Stimulated activated CD4-positive, alpha-beta T cell treated with anti-CD3 and anti-CD28 coated beads, Interleukin-15, amount 100 ng/mL, for 1 hour (primary cell): Measurements from ENCODE around the gene TRIM5.
"Not testable (repeated sequence)": the region's sequence is repeated elsewhere in the genome, so short reads cannot be mapped to it uniquely, and the experiment has no call there.

Experiments used
- DNase-seq, 2 donors: peaks; one replicate each; pipeline ENCODE4 v3.0.0-alpha.2; 2020; ENCODE audit warnings: low read depth in 1 of 2, low spot score in 1 of 2

TRIM5 gene

GRCh38 chr11:5684646-5685362, at the start of gene TRIM5:
TSS of gene TRIM5 (minus strand) at chr11:5685074. CDS start at chr11:5680177, 4,897 bp downstream.
- peak; percentile 50 to 54 for DNase-seq

DNA sequence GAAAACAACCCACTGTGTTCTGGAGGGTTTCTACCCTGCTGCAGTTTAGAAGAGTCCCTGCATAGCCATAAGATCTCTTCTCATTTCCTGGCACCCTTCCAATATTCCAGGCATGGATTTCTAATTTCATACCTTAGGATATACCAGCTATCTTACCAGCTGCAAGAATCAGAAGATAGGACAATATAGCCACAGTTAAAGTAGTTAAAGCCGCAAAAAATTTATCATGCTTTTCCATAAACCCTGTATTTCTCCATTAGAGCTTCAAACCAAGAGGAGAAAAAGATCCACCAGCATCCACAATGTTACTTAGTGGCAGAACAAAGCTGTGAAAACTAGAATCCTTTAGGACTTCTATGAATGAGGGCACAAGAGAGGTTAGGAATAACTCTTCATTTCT, 42.8 kb upstream of the TRIM5 start:
- no peak for DNase-seq

DNA sequence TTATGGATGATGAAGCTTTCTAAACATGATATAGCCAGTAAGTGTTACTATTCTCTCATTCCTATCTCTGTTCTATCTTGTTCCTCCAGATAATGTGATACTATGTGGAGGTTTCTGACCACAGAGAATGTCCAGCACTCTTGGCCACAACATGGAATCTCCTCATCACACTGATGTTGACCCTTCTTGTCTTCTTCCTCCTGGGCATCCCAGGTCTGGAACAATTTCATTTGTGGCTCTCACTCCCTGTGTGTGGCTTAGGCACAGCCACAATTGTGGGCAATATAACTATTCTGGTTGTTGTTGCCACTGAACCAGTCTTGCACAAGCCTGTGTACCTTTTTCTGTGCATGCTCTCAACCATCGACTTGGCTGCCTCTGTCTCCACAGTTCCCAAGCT, 41.5 kb upstream of the TRIM5 start:
- DNase-seq, result no peak

DNA sequence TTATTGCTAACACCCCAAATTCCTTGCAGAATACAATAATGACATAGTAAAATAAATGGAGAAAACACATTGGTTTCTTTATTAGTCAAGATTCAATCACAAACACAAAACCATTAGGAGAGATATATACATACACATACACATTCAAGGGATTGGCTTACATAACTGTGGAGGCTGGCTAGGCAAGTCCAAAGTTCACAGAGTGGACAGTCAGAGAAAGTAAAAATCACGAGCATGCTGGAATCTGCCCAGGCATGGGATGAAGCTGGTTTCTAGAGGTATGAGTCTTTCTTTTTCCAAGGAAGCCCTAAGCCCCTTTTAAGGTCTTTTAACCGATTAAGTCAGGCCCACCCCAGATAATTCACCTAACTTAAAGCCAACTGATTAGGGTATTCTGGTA, 37.7 kb upstream of the TRIM5 start:
- no peak for DNase-seq

DNA sequence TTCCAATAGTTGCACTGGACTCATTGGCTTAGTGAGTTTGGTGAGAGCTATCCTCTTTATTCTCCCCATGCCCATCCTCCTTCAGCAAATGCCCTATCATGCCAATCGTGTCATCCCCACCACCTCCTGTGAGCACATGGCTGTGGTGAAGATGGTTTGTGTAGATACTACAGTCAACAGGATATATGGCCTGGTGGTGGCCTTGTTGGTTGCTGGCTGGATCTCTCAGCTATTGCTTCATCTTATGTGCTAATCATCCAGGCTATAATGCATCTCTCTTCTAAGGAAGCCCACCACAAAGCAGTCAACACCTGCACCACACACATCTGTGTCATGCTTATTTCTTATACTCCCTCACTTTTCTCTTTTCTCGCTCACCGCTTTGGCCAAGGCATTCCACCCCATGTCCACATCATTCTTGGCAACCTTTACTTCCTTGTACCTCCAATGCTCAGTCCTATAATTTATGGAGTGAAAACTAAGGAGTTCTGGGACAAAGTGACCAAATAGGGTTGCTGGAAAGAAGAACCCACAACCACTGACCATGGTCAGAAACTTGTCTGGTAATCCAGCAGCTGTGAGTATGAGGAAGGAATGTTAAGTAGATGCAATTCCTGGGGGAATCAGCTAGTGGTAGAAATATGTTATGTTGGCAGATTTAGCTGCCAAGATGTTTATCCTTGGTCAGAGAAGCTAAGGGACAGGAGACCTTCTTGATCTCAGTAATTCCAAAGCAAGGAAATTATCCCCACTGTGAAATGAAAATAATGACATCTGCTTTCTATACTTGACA, 35.0 kb upstream of the TRIM5 start:
- no peak for DNase-seq

DNA sequence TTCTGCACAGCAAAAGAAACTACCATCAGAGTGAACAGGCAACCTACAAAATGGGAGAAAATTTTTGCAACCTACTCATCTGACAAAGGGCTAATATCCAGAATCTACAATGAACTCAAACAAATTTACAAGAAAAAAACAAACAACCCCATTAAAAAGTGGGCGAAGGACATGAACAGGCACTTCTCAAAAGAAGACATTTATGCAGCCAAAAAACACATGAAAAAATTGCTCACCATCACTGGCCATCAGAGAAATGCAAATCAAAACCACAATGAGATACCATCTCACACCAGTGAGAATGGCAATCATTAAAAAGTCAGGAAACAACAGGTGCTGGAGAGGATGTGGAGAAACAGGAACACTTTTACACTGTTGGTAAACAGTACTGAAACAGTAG, 31.6 kb upstream of the TRIM5 start:
- not testable (repeated sequence) for DNase-seq

DNA sequence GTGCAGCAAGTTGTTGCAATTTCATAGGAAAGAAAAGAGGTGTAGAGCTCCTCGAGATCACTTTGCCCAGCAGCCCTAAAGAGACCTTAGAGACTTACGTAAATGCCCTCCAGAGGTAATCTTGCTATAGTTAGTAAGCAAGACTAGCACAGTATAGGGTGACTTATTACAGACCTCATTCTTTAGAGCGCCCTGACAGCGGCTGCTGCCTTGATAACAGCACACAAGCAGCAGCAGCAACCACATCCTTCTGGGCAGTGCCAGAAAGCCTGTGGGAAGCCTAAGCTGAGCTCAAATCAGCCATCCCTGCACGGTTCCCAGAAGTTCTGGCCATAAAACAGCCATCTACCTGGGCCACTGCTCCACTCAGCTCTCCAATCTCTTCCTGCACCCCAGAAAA, 28.8 kb upstream of the TRIM5 start:
- DNase-seq, result no peak

DNA sequence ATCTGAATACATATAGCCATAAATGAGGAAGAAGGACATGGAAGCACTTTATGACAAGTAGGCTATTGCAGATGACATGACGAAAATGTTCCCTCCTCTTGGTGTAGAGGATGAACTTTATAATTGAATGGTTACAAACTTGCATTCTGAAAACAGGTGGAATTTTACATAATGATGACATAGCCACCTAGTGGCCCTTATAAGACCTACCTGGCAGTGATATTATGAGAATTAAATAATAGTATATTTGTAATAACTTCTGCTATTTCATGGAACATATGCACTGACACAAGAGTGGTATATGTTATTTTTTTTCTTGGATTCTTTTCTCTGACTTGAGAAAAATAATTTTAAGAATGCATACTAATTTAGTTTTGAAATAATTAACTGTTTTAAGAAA, 27.6 kb upstream of the TRIM5 start:
- no peak for DNase-seq

GRCh38 chr11:5705688-5706087, 20.8 kb upstream of the TRIM5 start:
- DNase-seq, result no peak

- no peak for DNase-seq
Observed at GRCh38 chr11:5703741-5704536, 19.1 kb upstream of the TRIM5 start.

GRCh38 chr11:5701055-5701577, 16.2 kb upstream of the TRIM5 start:
- no peak for DNase-seq

DNA sequence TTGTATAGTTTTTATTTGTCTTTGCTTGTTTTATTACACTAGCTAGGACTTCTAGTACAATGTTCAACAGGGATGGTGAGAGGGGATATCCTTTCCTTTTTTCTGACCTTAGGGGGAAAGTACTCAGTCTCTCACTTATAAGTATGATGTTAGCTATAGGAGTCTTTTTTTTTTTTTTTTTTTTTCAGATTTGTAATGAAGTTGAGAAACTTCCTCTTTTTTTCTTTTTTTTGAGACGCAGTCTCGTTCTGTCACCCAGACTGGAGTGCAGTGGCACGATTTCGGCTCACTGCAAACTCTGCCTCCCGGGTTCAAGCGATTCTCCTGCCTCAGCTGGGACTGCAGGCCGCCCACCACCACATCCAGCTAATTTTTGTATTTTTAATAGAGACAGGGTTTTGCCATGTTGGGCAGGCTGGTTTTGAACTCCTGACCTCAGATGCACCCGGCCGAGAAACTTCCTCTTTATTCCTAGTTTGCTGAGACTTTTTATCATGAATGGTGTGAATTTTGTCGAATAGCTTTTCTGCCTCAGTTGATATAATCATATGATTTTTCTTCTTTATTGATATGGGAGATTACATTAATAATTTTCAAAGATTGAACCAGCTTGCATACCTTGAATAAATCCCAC, 15.7 kb upstream of the TRIM5 start:
- no peak for DNase-seq

GRCh38 chr11:5698281-5698680, 13.4 kb upstream of the TRIM5 start:
- DNase-seq, result no peak

- no peak for DNase-seq
Observed at GRCh38 chr11:5696210-5696609, 11.3 kb upstream of the TRIM5 start.

DNA sequence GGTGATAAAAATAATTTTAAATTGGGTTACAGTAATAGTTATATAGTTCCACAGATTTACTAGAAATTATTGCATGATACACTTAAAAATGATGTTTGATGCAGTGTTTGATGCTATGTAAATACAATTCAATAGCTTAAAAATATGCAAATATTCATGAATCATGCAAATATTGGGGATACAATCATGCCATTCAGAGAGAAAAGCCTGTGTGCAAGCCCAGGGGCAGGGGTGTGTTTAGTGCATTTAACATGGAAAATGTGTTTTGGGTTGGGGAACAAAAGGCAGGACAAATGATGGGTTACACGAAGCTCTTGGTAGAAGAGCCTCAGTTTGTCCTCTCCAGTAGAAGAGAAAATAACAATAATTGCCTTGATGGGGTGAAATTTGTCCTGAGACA, 10.7 kb upstream of the TRIM5 start:
- no peak for DNase-seq

DNA sequence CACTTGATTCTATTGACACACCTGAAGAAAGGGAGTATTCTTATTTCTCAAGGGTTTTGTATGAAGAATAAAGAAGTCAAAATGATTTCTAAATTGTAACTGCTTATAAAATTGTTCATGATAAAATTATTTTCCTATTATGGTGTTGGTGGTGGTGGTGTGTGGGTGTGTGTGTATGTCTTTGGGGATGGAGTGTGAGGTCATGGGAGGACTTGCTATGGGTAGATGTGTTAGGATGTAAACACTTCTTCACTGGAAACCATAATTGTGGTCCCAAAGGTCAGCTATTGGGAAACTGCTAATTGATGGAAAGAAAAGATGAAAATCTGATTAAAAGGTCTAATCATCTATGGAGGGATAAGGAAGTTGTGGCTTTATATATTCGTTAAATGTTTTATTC, 9.8 kb upstream of the TRIM5 start:
- no peak for DNase-seq

DNA sequence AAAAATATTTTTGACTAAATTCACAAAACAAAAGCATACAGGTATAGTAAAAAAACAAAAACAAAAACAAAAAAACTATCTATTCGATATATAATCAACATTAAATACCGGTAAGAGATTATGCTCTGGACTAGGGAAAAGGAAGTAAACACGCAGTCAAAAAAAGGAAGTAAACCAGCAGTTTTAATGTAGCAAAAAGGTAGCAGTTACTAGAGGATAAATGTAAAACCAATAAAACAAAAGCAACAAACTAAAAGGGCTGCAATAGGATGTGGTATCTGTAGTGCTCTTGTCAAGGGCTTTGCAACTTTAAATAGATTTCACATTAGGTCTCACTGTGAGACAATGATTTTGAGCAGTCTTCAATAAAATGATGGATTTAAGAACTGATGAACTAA, 7.1 kb upstream of the TRIM5 start:
- no peak for DNase-seq

DNA sequence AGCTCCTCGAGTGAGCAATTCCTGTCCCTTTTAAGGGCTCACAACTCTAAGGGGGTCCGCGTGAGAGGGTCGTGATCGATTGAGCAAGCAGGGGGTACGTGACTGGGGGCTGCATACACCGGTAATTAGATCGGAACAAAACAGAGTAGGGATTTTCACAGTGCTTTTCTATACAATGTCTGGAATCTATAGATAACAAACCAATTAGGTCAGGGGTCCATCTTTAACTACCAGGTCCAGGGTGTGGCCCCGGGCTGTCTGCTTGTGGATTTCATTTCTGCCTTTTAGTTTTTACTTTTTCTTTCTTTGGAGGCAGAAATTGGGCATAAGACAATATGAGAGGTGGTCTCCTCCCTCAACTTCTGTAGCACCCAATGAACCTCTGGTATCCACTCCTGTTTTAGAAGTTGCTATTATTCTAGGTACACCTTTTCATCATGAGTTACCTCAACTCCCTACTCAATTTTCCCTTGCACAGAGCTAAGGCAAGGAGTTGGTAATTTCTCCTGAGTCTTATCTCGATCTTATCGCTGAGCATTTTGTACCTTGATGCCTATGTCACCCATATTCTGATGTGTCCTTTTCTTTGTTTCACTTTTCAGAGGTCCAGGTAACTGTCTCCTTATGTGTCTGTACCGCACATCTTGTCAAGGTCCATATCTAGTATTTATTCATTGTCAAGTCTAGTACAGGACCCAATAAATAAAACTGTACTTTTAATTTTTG, 6.5 kb upstream of the TRIM5 start:
- not testable (repeated sequence) for DNase-seq

- DNase-seq, result no peak
Observed at GRCh38 chr11:5690736-5691135, 5.9 kb upstream of the TRIM5 start.

- no peak for DNase-seq
Observed at GRCh38 chr11:5690216-5690615, 5.3 kb upstream of the TRIM5 start.
